IMR-90 (cell line): ENCODE measurements around the gene UBE3C. TPM values are rescaled to one million over a fixed set of nuclear protein-coding genes. Genes with fewer than 3 reads are reported as not detected.
"Not testable (repeated sequence)": the region's sequence is repeated elsewhere in the genome, so short reads cannot be mapped to it uniquely, and the experiment has no call there.

Experiments used
- ATAC-seq: fragments of 200-7000 bp; cut with Tn5 transposase; 2 replicates; pipeline ENCODE4 v1.9.1; 2020; ENCODE audit warnings: low read depth, mild to moderate bottlenecking, moderate library complexity
- BruUV-seq: library from RNA; stranded (reverse); fragments of 400-500 nt; replicated peaks from 2 replicates; lab custom pipeline; 2021; lab: Mats Ljungman, UMichigan
- CTCF ChIA-PET: fragments of 300-600 bp; formaldehyde crosslinking; extraction: SDS; loops from one replicate; lab custom pipeline; 2021; ENCODE audit warnings: antibody characterized with exemption; lab: Yijun Ruan, JAX
- POLR2A ChIA-PET: fragments of 300-600 bp; sonication (Branson Sonifier 250); formaldehyde crosslinking; loops from one replicate; lab custom pipeline; 2022; ENCODE audit warnings: antibody characterized with exemption; ENCODE audit not compliant: unreplicated experiment; lab: Charles Lee
- DNase-seq: peaks from one replicate; pipeline ENCODE4 v3.0.0; 2013
- H2AFZ ChIP-seq: replicated peaks from 2 replicates; pipeline ENCODE3; 2013; ENCODE audit warnings: low read length, mild to moderate bottlenecking; ENCODE audit not compliant: poor library complexity
- H2AK5ac ChIP-seq: 2 replicates; pipeline ENCODE4 v1.6.1; 2013; ENCODE audit warnings: low read depth, low read length, inconsistent platforms
- H2AK9ac ChIP-seq: replicated peaks from 2 replicates; pipeline ENCODE3; 2013; ENCODE audit warnings: mild to moderate bottlenecking, low read depth, low read length, moderate library complexity; ENCODE audit not compliant: poor library complexity
- H2BK120ac ChIP-seq: 2 replicates; pipeline ENCODE4 v1.6.1; 2013; ENCODE audit warnings: low read depth, low read length, inconsistent platforms
- H2BK15ac ChIP-seq: 3 replicates; pipeline ENCODE4 v1.6.1; 2013; ENCODE audit warnings: low read depth, low read length, inconsistent platforms
- H2BK20ac ChIP-seq: 2 replicates; pipeline ENCODE4 v1.6.1; 2013; ENCODE audit warnings: low read depth, mild to moderate bottlenecking, inconsistent platforms, low read length, moderate library complexity
- H2BK5ac ChIP-seq: 2 replicates; pipeline ENCODE4 v1.6.1; 2013; ENCODE audit warnings: mild to moderate bottlenecking, low read depth, low read length, inconsistent platforms; ENCODE audit not compliant: poor library complexity, severe bottlenecking
- H3K14ac ChIP-seq: replicated peaks from 2 replicates; pipeline ENCODE4 v1.6.1; 2013; ENCODE audit warnings: low read depth, low read length, inconsistent platforms
- H3K18ac ChIP-seq: 2 replicates; pipeline ENCODE4 v1.6.1; 2013; ENCODE audit warnings: low read depth, low read length, control low read depth
- H3K23ac ChIP-seq: 2 replicates; pipeline ENCODE4 v1.6.1; 2013; ENCODE audit warnings: low read depth, low read length, inconsistent platforms
- H3K27ac ChIP-seq: 2 replicates; pipeline ENCODE4 v1.5.1; 2013; ENCODE audit warnings: mild to moderate bottlenecking, control low read depth, low read length; ENCODE audit not compliant: insufficient read depth
- H3K27me3 ChIP-seq: 2 replicates; pipeline ENCODE4 v1.6.1; 2013; ENCODE audit warnings: low read length; ENCODE audit not compliant: control insufficient read depth, insufficient read depth
- H3K36me3 ChIP-seq: 2 replicates; pipeline ENCODE4 v1.6.1; 2013; ENCODE audit warnings: low read length, mixed read lengths; ENCODE audit not compliant: control insufficient read depth, insufficient read depth
- H3K4ac ChIP-seq: 2 replicates; pipeline ENCODE4 v1.6.1; 2013; ENCODE audit warnings: low read depth, low read length, inconsistent platforms
- H3K4me1 ChIP-seq: 2 replicates; pipeline ENCODE4 v1.6.1; 2013; ENCODE audit warnings: low read length, mixed read lengths; ENCODE audit not compliant: control insufficient read depth, insufficient read depth
- H3K4me2 ChIP-seq: 2 replicates; pipeline ENCODE4 v1.6.1; 2013; ENCODE audit warnings: low read depth, mild to moderate bottlenecking, control low read depth, low read length, moderate library complexity
- H3K4me3 ChIP-seq: 2 replicates; pipeline ENCODE4 v1.5.1; 2013; ENCODE audit warnings: low read depth, mild to moderate bottlenecking, control low read depth, low read length, moderate library complexity; ENCODE audit not compliant: insufficient read depth
- H3K56ac ChIP-seq: 2 replicates; pipeline ENCODE4 v1.6.1; 2013; ENCODE audit warnings: low read length, inconsistent platforms; ENCODE audit not compliant: insufficient read depth; ENCODE audit errors: extremely low read depth
- H3K79me1 ChIP-seq, 2 experiments: 2 replicates each; pipeline ENCODE4 v1.6.1; 2013; ENCODE audit warnings: low read length in 2 of 2, inconsistent platforms in 1 of 2, low read depth in 1 of 2
- H3K9ac ChIP-seq: 2 replicates; pipeline ENCODE4 v1.6.1; 2013; ENCODE audit warnings: low read depth, low read length, control low read depth
- H3K9me1 ChIP-seq: 2 replicates; pipeline ENCODE4 v1.6.1; 2013; ENCODE audit warnings: low read length, inconsistent platforms; ENCODE audit not compliant: insufficient read depth
- H3K9me3 ChIP-seq: 2 replicates; pipeline ENCODE4 v1.6.1; 2013; ENCODE audit warnings: low read length; ENCODE audit not compliant: control insufficient read depth, insufficient read depth
- H4K20me1 ChIP-seq: 2 replicates; pipeline ENCODE4 v1.6.1; 2013; ENCODE audit warnings: low read length, inconsistent platforms; ENCODE audit not compliant: insufficient read depth
- H4K5ac ChIP-seq: 2 replicates; pipeline ENCODE4 v1.6.1; 2013; ENCODE audit warnings: mild to moderate bottlenecking, low read depth, low read length, control low read depth
- H4K8ac ChIP-seq, 2 experiments: 2 replicates each; pipeline ENCODE4 v1.6.1; 2013; ENCODE audit warnings: low read depth in 2 of 2, low read length in 2 of 2, control low read depth in 1 of 2, inconsistent platforms in 1 of 2
- H4K91ac ChIP-seq: 2 replicates; pipeline ENCODE4 v1.6.1; 2013; ENCODE audit warnings: low read depth, low read length, inconsistent platforms; ENCODE audit not compliant: insufficient read depth
- SMC3 ChIP-seq: fragments of 150-350 bp; IDR thresholded peaks from 2 replicates; pipeline ENCODE4 v1.6.1; 2016; ENCODE audit warnings: low read depth, mild to moderate bottlenecking, antibody characterized with exemption, low read length, moderate library complexity
- WGBS, 2 experiments: methylation state at CpG; one replicate each; pipeline versions ENCODE4 v1.1.5 to v1.1.7; 2013; ENCODE audit warnings: missing lambda C conversion rate in 2 of 2; ENCODE audit not compliant: insufficient read length in 1 of 2; ENCODE audit errors: extremely low coverage in 2 of 2; 5-methylcytosine and 5-hydroxymethylcytosine counted together
- dilution Hi-C: fragments of 300-500 bp; cut with HindIII; formaldehyde crosslinking; loops from one replicate; pipeline ENCODE4 v1.14.3; 2018; ENCODE audit warnings: low sequenced_read_pairs; ENCODE audit not compliant: unreplicated experiment
- in situ Hi-C: fragments of 300-500 bp; cut with MboI; formaldehyde crosslinking; loops from 3 replicates; pipeline ENCODE4 v1.14.3; 2019; ENCODE audit warnings: low sequenced_read_pairs, inconsistent platforms, mixed read lengths
- intact Hi-C: fragments of 100-400 bp; cut with micrococcal nuclease; formaldehyde crosslinking; loops from 2 replicates; pipeline ENCODE4 v1.10.0; 2022
- polyA plus RNA-seq, 3 experiments: library from polyadenylated mRNA; depleted of rRNA; stranded (reverse); fragments of >200 nt; gene quantifications; 2 replicates each; pipeline ENCODE4 v1.2.3, GENCODE V29; 2012; ENCODE audit warnings: low replicate concordance in 1 of 3
- total RNA-seq: library from RNA; depleted of rRNA; stranded (reverse); fragments of >200 nt; gene quantifications from 2 replicates; pipeline ENCODE4 v1.2.3, GENCODE V29; 2012

UBE3C gene
- total and polyA plus RNA-seq, 2 of the 4 experiments (the other 2 are of a cell fraction), result 43.0 to 60.6 TPM

DNA sequence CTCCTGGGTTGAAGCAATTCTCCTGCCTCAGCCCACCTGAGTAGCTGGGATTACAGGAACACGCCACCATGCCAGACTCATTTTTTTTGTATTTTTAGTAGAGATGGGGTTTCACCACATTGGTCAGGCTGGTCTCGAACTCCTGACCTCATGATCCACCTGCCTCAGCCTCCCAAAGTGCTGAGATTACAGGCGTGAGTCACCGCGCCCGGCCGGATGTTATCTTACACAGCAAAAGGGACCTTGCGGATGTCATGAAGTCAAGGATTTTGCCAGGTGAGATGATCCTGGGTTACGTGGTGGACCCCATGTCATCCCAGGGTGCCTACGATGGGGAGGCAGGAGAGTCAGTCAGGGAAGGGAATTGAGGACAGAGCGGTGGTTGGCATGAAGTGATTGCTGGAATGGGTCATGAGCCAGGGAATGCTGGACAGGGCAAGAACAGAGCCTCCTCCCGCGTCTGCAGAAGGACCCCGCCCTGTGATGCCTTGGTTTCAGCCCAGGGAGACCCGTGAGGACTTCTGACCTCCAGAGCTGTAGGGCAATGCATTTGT lies 8.7 kb upstream of the UBE3C start:
- BruUV-seq, result no TSS peak
- Histone ChIP-seq H3K4ac (no peak overlapping the region), H2AFZ (no peak overlapping the region), H3K18ac (no peak overlapping the region), H4K8ac (no peak overlapping the region), H2BK5ac (no peak overlapping the region), H3K4me1 (no peaks in the 10 kb centered on the region; the same call in 1 of the 2 replicates), H4K91ac (no peak overlapping the region), H3K4me2 (no peak overlapping the region), H2BK20ac (no peak overlapping the region), H3K27me3 (peaks cover 4% of the 10 kb centered on the region; the same call in 1 of the 2 replicates), H3K14ac (no peak overlapping the region), H2AK5ac (no peak overlapping the region), H3K36me3 (no peaks in the 10 kb centered on the region), H4K5ac (no peak overlapping the region), H3K9me1 (no peaks in the 10 kb centered on the region), H3K27ac (no peak overlapping the region), H3K9me3 (no peaks in the 10 kb centered on the region), H2BK120ac (no peak overlapping the region), H3K4me3 (no peak overlapping the region), H2AK9ac (no peak overlapping the region), H2BK15ac (no peak overlapping the region), H4K20me1 (no peaks in the 10 kb centered on the region), H3K79me1 (no peaks in the 10 kb centered on the region), H3K9ac (no peak overlapping the region), H3K23ac (no peak overlapping the region), H3K56ac (no peak overlapping the region)
- no peak for TF ChIP-seq SMC3
- ChIA-PET CTCF (no interaction called here), POLR2A (no interaction called here)
- no peak for ATAC-seq
- DNase-seq, result no peak
- 91% methylated on average over 12 of the region's 15 CpGs; no CpG with 5 or more reads in 1 of the 2 experiments for WGBS, 2 experiments
- in situ Hi-C loops, result loop anchor here (25.0 kb wide), 2 partner anchors 168 to 493 kb away; partner anchors contain the start of gene RNF32
- dilution Hi-C loops, result no loop called here
- intact Hi-C loops, result loop anchor here (10.0 kb wide), 1 partner anchor 1335 kb away; no protein-coding TSS in a partner anchor

DNA sequence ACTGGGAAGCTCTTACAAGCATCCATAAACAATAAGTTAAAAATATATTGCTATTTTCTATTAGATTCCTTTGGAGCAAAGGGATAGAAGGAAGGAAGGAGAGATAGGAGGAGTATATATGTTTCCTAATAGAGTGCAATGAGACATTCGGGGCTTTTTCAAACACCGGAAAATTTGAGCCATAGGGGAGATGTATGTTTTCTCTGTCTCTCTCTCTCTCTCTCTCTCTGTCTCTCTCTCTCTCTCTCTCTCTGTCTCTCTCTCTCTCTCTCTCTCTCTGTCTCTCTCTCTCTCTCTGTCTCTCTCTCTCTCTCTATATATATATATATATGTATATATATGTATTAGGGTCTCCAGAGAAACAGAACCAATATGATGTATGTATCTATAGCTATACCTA lies 7.9 kb upstream of the UBE3C start:
- H2BK5ac ChIP-seq, H3K4ac ChIP-seq, H3K4me2 ChIP-seq, dilution Hi-C loops, POLR2A ChIA-PET, H3K9me1 ChIP-seq, H2AK5ac ChIP-seq, H3K14ac ChIP-seq, BruUV-seq, H3K9me3 ChIP-seq, H4K5ac ChIP-seq, H3K18ac ChIP-seq, H2AFZ ChIP-seq, ATAC-seq, H2AK9ac ChIP-seq, H3K23ac ChIP-seq, H3K56ac ChIP-seq, CTCF ChIA-PET, H4K20me1 ChIP-seq, H3K79me1 ChIP-seq, H2BK120ac ChIP-seq, H3K27me3 ChIP-seq, H3K4me1 ChIP-seq, H2BK20ac ChIP-seq, H4K91ac ChIP-seq, H3K4me3 ChIP-seq, H3K36me3 ChIP-seq, DNase-seq, H2BK15ac ChIP-seq, H3K27ac ChIP-seq, H4K8ac ChIP-seq, H3K9ac ChIP-seq: not testable (repeated sequence)
- WGBS, 2 experiments, result no CpG with 5 or more reads among the region's 2 CpGs
- in situ Hi-C loops, result loop anchor here (25.0 kb wide), 2 partner anchors 169 to 494 kb away; partner anchors contain the start of gene RNF32
- intact Hi-C loops, result loop anchor here (10.0 kb wide), 1 partner anchor 1336 kb away; no protein-coding TSS in a partner anchor
